Measurements from ENCODE around the gene HEMGN. TPM values are rescaled to one million over a fixed set of nuclear protein-coding genes. Genes with fewer than 3 reads are reported as not detected.

HEMGN gene
- total RNA-seq, 1 experiment from 2014 or later, result not detected

DNA sequence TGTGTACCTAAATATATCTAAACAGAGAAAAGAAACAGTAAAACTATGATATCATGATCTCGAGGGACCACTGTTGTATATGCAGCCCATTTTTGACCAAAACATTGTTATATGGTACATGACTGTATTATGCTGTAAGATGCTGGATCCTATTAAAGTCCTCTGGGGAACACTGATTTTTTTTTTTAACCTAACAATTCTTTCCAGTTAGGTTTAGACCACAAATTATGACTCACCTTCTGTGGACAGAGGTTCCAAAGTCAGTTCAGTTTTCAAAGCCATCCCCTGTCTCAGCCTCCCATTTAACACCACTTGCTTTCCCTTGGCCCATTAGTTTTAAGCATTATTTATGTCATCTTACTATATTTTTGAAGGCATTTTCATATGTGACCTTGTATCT is 42.8 kb downstream of the HEMGN start:
- no peak for TF ChIP-seq EZH2 (IDR thresholded peaks at IDR 0.05; ENCODE audit: low read depth)
- TF ChIP-seq, protein P1, sequence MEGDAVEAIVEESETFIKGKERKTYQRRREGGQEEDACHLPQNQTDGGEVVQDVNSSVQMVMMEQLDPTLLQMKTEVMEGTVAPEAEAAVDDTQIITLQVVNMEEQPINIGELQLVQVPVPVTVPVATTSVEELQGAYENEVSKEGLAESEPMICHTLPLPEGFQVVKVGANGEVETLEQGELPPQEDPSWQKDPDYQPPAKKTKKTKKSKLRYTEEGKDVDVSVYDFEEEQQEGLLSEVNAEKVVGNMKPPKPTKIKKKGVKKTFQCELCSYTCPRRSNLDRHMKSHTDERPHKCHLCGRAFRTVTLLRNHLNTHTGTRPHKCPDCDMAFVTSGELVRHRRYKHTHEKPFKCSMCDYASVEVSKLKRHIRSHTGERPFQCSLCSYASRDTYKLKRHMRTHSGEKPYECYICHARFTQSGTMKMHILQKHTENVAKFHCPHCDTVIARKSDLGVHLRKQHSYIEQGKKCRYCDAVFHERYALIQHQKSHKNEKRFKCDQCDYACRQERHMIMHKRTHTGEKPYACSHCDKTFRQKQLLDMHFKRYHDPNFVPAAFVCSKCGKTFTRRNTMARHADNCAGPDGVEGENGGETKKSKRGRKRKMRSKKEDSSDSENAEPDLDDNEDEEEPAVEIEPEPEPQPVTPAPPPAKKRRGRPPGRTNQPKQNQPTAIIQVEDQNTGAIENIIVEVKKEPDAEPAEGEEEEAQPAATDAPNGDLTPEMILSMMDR (conservative IDR thresholded peaks at IDR 0.05), result no peak
- CTCF ChIA-PET, result no interaction called here
- intact Hi-C loops (cut with micrococcal nuclease; ENCODE audit: unreplicated experiment), result no loop called here

DNA sequence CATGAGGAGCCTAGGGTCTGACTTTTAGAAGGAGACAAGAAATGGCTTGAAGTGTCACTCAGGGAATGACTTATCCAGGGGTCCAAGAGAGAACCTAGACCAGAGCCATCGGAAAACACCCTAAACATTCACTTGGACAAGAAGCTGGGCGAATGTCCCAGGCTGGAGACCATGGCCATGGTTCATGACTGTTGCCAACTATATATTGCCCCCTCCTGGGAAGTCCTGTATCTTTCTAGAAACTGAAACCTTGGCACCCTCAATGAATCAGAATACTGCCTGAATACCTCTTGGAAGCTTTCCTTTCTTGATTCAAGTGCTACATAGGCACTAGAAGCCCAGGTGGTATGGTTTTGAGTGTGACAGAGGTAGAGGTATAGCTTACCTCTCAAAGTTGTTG is 45.6 kb downstream of the HEMGN start:
- H3K4me3 ChIP-seq, result no peak overlapping the region
- no peaks in the 10 kb centered on the region for H3K9me2 ChIP-seq (ENCODE audit: insufficient read depth)
- no peaks in the 10 kb centered on the region for H3K9me3 ChIP-seq (ENCODE audit: insufficient read depth, low read depth)
- ChIA-PET CTCF (interaction anchor here (0.6 kb wide), 1 partner anchor 47 kb away, joined by 4 read pairs; no protein-coding TSS in a partner anchor), POLR2A (ENCODE audit: unreplicated experiment) (no interaction called here)
- no peaks in the 10 kb centered on the region for H3K79me2 ChIP-seq (ENCODE audit: low read depth)
- TF ChIP-seq EZH2 (IDR thresholded peaks at IDR 0.05; ENCODE audit: low read depth), result no peak
- TF ChIP-seq, protein P1 (conservative IDR thresholded peaks at IDR 0.05), result peak; percentile 25; the same call in 1 of the 2 replicates
- no peak for DNase-seq
- BruUV-seq (replicated peaks), result no TSS peak
- H2AFZ ChIP-seq, result no peak overlapping the region
- H3K4me1 ChIP-seq (replicated peaks; ENCODE audit: insufficient read depth), result 0 out of 2 replicates have a peak, but pooled peaks cover 6% of the 10 kb centered on the region
- no peak overlapping the region for H3K4me2 ChIP-seq
- no peak overlapping the region for H3K27ac ChIP-seq
- intact Hi-C loops (cut with micrococcal nuclease; ENCODE audit: unreplicated experiment), result no loop called here
- H3K27me3 ChIP-seq (ENCODE audit: insufficient read depth, low read depth), result no peaks in the 10 kb centered on the region
- no peaks in the 10 kb centered on the region for H3K36me3 ChIP-seq (ENCODE audit: low read depth)
- 0 out of 2 replicates have a peak, but pooled peaks cover 4% of the 10 kb centered on the region for H3F3A ChIP-seq (ENCODE audit: insufficient read depth, low read depth)
- no peaks in the 10 kb centered on the region for H4K20me1 ChIP-seq (ENCODE audit: insufficient read depth)

More for the DNA sequence above, 42.8 kb downstream of the HEMGN start:
- no peak for DNase-seq
- Histone ChIP-seq H3K4me1 (replicated peaks; ENCODE audit: insufficient read depth) (no peaks in the 10 kb centered on the region), H3K79me2 (ENCODE audit: low read depth) (no peaks in the 10 kb centered on the region), H2AFZ (no peak overlapping the region), H3K9me2 (ENCODE audit: insufficient read depth) (no peaks in the 10 kb centered on the region), H3K27me3 (ENCODE audit: insufficient read depth, low read depth) (no peaks in the 10 kb centered on the region), H3K36me3 (ENCODE audit: low read depth) (no peaks in the 10 kb centered on the region), H3K9me3 (ENCODE audit: insufficient read depth, low read depth) (no peaks in the 10 kb centered on the region), H3F3A (ENCODE audit: insufficient read depth, low read depth) (0 out of 2 replicates have a peak, but pooled peaks cover 4% of the 10 kb centered on the region), H3K27ac (no peak overlapping the region), H3K4me3 (no peak overlapping the region), H4K20me1 (ENCODE audit: insufficient read depth) (no peaks in the 10 kb centered on the region), H3K4me2 (no peak overlapping the region)
- BruUV-seq (replicated peaks), result no TSS peak
- POLR2A ChIA-PET (ENCODE audit: unreplicated experiment), result no interaction called here

DNA sequence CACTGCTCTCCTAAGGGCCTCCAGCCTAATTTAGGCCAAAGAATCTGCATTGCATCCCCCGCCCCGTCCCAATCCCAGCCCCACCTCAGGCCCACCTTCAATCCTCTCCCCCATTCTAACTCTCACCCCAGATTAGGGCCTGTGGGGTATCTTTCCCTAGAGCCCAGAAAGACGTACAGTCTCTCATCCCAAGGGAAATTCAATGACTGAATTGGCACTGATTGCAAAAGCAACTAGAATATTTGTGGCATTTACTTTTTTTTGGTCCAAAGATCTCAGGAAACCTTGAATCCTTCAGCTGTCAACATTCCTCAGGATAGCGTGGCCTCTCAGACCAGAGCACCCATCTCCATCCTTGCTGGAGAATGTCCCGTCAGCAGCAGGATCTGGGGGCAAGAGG is 46.2 kb downstream of the HEMGN start:
- Histone ChIP-seq H3K79me2 (ENCODE audit: low read depth) (no peaks in the 10 kb centered on the region), H3K9me3 (ENCODE audit: insufficient read depth, low read depth) (no peaks in the 10 kb centered on the region), H2AFZ (no peak overlapping the region), H3K4me1 (replicated peaks; ENCODE audit: insufficient read depth) (0 out of 2 replicates have a peak, but pooled peaks cover 6% of the 10 kb centered on the region), H3K27ac (no peak overlapping the region), H3K4me2 (no peak overlapping the region), H3K27me3 (ENCODE audit: insufficient read depth, low read depth) (no peaks in the 10 kb centered on the region), H4K20me1 (ENCODE audit: insufficient read depth) (no peaks in the 10 kb centered on the region), H3K4me3 (no peak overlapping the region), H3K9me2 (ENCODE audit: insufficient read depth) (no peaks in the 10 kb centered on the region), H3K36me3 (ENCODE audit: low read depth) (no peaks in the 10 kb centered on the region), H3F3A (ENCODE audit: insufficient read depth, low read depth) (0 out of 2 replicates have a peak, but pooled peaks cover 4% of the 10 kb centered on the region)
- ChIA-PET POLR2A (ENCODE audit: unreplicated experiment) (no interaction called here), CTCF (no interaction called here)
- no peak for DNase-seq
- intact Hi-C loops (cut with micrococcal nuclease; ENCODE audit: unreplicated experiment), result no loop called here
- TF ChIP-seq, protein P1 (conservative IDR thresholded peaks at IDR 0.05), result no peak
- no peak for TF ChIP-seq EZH2 (IDR thresholded peaks at IDR 0.05; ENCODE audit: low read depth)
- BruUV-seq (replicated peaks), result no TSS peak

All from PC-9 (cell line).